Activated CD4-positive, alpha-beta T cell treated with anti-CD3 and anti-CD28 coated beads, Interleukin-2, amount 50 U/mL, for 1 hour (primary cell): ENCODE measurements around the gene PCK2.

Source experiments
- DNase-seq: peaks from one replicate; pipeline ENCODE4 v3.0.0-alpha.2; 2020

Gene PCK2

DNA sequence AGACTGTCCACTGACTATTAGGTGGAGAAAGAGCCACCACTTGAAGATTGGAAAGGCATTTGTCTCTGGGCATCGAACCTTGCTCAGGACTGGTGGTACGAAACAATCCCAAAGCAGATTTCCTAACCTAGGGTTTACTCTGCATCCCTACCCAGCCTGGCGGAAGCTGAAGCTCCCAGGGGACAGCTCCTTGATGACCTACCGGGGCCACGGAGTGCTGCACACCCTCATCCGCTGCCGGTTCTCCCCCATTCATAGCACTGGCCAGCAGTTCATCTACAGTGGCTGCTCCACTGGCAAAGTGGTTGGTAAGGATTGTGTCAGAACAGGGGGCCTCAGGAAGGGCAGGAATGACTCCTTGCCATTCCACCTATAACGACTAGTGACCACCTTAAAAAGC, 27.1 kb downstream of the PCK2 start:
- DNase-seq: no peak

DNA sequence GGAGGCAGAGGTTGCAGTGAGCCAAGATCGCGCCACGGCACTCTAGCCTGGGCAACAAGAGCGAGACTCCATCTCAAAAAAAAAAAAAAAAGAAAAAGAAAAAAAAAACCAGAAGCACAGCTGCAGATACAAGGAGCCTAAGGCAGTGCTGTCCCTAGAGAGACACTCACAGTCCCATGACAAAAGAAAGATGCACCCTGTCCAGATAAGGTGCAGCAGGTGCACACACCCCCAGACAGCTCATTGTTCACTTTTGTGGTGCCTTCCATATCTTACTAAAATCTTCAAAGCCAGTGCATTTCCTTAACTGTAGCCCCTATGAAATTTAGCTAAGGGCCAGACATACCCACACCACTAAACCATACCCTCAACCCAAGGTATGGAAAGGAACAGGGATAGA, 28.3 kb downstream of the PCK2 start:
- no peak for DNase-seq

DNA sequence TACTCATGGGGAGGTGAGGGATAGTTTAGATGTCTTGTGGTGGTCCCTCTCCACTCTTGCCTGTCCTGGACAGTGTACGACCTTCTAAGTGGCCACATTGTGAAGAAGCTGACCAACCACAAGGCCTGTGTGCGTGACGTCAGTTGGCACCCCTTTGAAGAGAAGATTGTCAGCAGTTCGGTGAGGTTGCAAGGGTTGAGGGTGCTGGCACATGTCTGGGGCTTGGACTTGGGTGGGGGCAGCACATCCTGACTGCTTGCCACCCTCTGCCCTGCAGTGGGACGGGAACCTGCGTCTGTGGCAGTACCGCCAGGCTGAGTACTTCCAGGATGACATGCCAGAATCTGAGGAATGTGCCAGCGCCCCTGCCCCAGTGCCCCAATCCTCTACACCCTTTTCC, 28.8 kb downstream of the PCK2 start:
- DNase-seq: no peak

DNA sequence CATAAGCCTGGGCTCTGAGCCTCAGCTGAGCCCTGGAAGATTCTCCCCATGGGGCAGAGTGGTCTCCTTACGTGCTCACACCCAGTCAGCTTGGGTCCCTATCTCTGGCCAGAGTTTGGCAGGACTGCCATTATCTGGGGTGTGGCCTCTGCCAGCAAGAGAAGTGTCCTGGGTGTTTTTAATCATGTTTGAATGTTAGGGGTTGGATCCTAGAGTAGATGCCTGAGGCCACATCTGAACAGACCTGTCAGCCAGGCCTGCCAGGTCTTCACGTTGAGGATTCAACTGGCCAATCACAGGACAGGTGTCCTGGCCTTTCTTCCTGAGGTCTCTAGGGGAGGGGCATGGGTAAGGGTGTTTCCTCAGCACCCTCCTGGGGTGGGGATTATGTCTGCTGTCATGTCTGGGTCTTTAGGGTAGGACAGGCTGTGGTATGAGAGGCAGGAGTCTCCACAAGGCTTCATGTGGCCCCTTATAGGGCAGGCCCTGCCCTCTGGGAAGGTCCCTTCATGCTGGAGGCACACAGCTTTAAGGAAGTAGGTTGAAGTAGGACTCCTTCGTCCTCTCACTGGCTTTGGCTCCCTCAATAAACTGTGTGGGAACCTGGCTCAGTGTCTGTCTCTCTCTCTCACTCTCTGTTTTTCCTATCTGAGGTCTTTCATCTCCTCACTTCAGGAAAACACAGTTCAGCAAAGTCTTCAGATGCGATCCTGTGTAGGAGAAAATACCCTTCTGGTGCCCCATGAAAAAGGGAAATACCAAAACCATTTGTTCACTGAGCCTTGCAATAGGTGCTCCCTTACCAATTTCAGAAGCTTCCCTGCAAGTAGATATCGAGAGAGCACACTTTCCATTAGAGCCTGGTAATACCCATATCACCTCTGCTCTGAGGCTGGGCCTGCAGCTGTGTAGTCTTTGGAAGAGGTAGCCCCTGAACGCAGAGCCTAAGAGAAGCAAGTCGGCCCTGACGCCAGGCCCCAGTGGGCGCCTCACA, 29.6 kb downstream of the PCK2 start:
- DNase-seq: no peak

DNA sequence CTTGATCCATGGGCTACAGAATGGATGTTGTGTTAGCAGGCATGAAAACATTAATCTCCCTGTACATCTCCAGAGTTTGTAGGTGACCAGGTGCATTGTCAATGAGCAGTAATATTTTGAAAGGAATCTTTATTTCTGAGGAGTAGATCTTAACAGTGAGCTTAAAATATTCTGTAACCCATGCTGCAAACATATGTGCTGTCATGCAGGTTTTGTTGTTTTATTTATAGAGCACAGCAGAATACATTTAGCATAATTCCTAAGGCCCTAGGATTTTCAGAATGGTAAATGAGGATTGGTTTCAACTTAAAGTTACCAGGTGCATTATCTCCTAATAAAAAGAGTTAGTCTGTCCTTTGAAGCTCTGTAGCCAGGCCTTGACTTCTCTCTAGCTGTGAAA, 32.8 kb downstream of the PCK2 start:
- no peak for DNase-seq

DNA sequence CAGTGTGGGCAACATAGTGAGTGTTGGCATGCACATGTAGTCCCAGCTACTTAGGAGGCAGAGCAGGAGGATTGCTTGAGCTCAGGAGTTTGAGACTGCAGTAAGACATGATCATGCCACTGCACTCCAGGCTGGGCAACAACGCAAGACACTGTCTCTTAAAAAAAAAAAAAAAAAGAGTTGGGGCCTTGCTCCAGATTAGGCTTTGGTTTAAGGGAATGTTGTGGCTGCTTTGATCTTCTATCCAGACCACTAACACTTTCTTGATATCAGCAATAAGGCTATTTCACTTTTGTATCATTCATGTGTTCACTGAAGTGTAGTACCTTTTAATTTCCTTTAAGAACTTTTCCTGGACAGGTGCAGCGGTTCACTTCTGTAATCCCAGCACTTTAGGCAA, 33.6 kb downstream of the PCK2 start:
- no peak for DNase-seq

DNA sequence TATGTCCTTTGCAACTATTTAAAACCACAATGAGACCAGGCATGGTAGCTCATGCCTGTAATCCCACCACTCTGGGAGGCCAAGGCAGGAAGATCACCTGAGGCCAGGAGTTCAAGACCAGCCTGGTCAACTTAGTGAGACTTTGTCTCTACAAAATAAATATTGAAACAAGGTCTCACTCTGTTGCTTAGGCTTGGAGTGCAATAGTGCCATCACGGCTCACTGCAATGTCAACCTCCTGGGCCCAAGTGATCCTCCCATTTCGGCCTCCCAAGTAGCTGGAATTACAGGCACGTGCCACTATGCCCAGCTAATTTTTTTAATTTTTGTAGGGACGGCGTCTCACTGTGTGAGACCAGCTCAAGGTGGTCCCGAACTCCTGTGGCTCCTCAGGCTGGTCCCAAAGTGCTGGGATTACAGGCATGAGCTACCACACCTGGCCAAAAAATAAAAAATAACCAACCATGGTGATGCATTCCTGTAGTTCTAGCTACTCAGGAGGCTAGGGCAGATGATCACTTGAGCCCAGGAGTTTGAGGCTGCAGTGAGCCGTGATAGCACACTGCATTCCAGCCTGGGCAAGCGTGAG, 35.4 kb downstream of the PCK2 start:
- no peak for DNase-seq

DNA sequence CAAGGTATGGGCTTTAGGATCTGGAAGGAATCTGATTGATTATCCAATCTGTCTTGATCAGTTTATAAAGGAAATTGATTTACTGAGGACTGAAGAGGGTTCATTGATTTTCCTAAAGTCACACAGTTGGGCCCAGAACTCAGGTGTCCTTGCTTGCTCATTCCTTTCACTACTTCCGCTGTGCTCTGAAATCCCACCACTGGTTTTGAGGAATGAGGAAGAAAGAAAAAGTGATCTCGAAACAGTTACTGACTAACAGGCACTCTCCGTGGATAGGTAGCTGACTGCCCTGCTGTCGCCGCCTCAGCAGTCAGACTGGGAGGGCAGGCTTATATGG, 36.2 kb downstream of the PCK2 start, which contains the start of gene FITM1:
Gene FITM1, plus strand, starts transcription at position 280 of the 337 bp plus-strand sequence. CDS start 905 bp downstream, outside the sequence.
- DNase-seq: no peak

DNA sequence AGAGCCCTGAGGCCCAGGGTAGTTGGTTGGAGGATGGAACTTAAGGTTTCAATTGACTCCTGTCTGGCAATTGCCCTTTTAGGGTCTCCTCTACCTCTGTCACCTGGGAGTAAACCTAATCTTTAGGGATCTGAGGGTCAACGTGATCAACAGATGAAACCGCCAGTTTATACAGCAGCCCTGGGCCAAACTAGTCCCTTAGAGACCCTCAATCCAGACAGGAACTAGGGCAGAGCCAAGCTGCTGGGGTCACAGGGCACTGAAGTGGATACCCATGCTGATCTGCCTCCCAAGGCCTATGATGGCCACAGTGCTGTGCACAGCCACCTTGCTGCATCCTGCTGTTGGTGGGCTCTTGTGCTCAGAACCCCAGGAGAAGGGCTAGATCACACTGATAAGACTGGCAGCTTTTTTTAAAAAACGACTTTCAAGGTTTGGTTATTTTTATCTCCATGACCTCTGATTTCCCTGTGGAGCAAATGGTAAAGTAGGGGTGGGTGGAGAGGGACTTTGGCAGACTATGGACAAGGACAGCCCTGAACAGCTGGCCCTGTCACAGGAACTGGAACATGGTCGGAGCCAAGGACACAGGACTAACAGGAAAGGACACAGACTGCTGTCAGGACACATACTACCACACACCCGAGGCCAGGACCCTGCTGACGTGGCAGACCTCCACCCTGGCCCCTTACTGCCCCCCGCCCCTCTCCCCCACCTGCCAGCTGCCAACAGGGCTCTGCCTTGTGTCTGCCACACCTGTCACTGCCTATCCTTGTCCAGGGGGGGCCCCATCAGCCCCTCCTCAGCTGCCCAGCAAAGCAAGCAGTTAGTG, 36.8 kb downstream of the PCK2 start:
- no peak for DNase-seq

DNA sequence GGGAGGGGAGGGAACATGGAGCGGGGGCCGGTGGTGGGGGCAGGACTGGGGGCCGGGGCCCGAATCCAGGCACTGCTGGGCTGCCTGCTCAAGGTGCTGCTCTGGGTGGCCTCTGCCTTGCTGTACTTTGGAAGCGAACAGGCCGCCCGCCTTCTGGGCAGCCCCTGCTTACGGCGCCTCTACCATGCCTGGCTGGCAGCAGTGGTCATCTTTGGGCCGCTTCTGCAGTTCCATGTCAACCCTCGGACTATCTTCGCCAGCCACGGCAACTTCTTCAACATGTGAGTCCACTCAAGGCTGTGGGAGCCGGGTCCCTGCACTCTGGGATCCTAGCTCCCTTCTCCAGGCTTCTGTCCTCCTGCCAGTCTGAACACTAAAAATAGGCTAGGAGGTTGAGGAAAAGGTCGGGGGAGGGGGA, 37.4 kb downstream of the PCK2 start:
- no peak for DNase-seq

DNA sequence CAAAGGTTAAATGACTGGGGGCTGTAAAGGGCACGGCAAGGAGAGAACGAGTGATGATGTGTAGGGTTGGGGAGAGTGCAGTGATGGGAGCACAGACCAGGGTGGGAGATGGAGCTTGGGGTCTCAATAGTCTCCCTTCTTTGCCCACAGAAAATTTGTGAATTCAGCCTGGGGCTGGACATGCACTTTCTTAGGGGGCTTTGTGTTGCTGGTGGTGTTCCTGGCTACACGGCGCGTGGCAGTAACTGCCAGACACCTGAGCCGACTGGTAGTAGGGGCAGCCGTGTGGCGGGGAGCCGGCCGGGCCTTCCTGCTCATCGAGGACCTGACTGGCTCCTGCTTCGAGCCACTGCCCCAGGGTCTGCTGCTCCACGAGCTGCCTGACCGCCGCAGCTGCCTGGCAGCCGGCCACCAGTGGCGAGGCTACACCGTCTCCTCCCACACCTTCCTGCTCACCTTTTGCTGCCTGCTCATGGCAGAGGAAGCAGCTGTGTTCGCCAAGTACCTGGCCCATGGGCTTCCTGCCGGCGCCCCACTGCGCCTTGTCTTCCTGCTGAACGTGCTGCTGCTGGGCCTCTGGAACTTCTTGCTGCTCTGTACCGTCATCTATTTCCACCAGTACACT, 38.1 kb downstream of the PCK2 start:
- DNase-seq: peak; percentile 28

DNA sequence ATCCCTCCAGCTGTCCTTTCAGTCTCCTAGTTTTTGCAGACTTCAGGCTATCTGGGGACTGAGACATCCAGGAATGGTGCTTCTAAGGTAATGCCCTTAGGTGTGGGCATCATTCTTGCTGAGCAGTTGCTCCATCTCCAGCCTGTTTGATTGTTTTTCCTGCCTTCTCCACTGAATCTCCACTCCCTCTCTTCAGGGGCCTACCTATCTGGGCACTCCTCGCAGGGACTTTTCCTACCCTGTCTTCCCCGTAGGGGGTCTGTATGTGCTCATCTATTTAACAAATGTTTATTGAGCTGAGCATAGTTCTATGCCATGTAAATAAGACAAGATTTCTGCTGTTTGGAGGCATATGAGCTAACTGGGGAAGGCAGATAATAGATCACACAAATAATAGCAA, 38.9 kb downstream of the PCK2 start:
- no peak for DNase-seq

DNA sequence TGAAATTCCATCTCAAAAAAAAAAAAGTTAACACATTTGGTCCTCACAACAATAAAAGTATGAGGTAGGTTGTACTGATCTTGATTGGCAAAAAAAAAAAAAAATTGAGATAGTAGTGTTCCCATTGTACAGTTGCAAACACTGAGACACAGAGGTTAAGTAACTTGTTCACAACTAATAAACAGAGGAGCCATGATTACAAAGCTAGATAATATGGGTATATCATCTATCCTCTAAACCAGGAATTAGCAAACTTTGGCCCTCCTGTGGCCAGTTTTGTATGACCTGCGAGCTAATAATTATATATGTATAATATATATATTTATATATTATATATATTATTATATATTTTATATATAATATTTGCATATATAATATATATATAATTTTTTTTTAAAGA, 39.6 kb downstream of the PCK2 start:
- DNase-seq: no peak

DNA sequence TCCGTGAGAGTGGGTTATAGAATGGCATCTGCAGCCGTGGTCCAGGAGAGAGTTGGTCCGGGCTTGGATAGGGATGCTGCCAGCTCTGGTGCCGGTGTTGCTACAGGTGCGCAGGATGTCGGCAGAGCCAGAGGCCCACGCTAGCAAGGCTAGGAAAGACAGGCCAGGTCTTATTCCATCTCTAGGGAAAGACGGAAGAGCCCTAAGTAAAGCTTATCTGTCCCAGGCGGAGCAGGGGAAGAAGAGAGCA, 41.4 kb downstream of the PCK2 start:
- no peak for DNase-seq

DNA sequence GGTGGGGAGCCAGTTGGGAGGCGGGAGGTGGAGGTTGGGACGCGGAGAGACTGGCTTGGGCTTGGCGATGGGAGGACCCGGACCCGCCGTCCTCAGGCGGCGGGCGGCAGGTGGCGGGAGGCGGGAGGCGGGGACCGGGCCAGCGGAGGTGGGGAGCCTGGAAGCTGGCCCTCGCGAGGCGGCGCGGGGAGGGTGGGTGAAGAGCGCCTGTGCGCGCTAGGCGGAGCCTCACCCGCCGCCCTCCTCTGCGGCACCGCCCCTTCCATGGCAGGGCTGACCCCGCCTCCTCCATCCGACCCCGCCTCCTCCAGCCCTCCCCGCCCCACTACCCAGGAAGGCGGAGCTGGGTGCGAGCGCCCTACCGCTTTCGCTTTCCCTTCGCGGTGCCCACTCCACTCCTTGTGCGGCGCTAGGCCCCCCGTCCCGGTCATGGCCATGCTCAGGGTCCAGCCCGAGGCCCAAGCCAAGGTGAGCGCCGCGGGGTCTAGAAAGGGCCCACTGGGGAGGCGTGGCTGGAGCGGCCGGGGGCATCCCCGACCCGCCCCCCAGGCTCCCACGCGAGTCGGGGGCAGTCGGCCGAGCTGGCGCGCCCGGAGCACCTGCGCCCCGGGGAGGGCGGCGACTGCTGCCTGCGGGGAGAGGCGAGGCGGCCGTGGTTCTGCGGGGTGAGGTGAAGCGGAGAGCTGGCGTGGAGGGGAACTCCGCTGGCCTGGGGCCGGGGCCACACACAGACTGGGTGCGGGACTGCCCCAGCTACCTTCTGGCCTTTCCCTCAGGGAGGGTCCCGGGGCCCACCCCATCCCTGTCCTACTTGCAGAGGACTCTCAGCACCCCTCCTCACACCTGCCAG, 41.9 kb downstream of the PCK2 start, which contains the start of gene PSME1:
Gene PSME1, plus strand, starts transcription at position 361 of the 850 bp plus-strand sequence. Its CDS starts 69 bp downstream, at position 430.
- peak; percentile 95 for DNase-seq

DNA sequence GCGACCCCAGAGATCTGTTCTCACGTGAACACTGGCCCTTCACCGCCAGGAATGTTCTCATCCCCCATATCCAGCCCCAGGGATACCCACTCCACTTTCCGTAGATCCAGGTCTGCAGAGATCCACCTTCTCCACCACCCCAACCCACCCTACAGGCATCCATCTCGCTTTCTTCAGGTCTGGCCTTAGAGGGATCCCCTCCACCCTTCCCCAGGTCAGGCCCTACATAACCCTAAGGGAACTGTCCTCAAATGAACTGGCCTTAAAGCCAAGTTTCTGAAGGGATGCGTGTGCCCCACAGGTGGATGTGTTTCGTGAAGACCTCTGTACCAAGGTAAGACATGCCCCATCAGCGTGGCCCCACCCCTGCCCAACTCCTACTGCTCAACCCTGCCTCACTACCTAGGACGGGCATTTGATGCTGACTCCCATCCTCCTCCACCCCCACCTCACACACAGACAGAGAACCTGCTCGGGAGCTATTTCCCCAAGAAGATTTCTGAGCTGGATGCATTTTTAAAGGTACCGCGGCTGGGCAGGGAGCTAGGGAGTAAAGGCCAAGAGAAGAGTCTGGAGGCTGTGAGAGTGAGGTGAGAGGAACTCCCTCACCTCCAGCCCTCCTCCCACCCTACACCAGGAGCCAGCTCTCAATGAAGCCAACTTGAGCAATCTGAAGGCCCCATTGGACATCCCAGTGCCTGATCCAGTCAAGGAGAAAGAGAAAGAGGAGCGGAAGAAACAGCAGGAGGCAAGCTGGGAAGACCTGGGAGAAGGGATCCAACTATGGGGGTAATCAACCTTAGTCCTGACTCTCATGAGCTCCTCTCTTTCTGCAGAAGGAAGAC, 42.8 kb downstream of the PCK2 start:
- no peak for DNase-seq

DNA sequence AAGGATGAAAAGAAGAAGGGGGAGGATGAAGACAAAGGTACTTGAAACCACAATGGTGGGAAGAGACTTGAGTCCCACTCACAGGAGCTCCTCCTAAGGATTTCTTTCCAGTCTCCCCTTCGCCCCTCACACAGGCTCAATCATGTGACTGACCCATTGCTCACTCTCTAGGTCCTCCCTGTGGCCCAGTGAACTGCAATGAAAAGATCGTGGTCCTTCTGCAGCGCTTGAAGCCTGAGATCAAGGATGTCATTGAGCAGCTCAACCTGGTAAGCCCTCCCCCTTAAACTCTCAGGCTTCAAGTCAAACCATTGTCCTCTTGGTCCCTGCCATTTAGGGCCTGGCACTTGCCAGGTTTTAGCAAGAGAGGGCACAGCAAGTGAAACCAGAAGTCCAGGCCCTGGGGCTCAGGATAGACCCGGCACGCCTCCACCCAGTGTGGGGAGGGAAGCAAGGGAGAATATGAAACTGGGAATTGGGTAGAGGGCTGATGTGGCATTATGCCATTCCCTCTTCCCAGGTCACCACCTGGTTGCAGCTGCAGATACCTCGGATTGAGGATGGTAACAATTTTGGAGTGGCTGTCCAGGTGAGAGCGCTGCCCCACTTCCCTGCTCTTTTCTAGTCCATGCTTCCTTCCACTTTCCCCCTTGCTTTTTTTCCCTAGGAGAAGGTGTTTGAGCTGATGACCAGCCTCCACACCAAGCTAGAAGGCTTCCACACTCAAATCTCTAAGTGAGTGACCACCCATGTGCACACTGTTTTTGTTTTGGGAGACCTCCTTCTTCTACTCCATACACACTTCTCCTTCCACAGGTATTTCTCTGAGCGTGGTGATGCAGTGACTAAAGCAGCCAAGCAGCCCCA, 43.7 kb downstream of the PCK2 start:
- DNase-seq: no peak

DNA sequence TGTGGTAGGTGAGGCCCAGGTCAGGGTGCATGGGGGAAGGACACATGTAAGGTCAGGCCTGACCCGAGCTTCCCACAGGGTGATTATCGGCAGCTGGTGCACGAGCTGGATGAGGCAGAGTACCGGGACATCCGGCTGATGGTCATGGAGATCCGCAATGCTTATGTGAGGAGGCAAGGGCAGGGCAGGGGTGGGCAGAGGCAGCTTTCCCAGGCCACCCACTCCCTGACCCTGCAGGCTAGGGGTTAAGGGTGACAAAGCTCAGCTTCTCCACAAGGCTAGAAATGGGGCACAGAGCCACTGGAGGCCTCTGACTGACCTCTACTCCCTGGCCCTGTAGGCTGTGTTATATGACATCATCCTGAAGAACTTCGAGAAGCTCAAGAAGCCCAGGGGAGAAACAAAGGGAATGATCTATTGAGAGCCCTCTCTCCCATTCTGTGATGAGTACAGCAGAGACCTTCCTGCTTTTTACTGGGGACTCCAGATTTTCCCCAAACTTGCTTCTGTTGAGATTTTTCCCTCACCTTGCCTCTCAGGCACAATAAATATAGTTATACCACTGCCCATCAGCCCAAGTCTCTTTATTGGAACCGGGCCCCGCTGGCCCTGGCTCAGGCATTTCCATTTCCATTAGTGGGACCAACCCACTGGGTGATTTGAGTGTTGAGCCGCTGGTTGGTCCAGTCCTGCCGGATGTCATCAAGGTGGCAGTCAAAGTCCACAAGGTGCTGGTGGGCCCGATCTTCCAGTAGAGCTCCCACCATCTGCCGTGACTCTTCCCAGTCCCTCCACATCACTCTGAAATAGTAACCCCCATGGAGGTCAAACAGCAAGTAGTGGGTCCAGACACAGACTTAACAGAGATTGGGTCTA, 44.5 kb downstream of the PCK2 start:
- DNase-seq: no peak

DNA sequence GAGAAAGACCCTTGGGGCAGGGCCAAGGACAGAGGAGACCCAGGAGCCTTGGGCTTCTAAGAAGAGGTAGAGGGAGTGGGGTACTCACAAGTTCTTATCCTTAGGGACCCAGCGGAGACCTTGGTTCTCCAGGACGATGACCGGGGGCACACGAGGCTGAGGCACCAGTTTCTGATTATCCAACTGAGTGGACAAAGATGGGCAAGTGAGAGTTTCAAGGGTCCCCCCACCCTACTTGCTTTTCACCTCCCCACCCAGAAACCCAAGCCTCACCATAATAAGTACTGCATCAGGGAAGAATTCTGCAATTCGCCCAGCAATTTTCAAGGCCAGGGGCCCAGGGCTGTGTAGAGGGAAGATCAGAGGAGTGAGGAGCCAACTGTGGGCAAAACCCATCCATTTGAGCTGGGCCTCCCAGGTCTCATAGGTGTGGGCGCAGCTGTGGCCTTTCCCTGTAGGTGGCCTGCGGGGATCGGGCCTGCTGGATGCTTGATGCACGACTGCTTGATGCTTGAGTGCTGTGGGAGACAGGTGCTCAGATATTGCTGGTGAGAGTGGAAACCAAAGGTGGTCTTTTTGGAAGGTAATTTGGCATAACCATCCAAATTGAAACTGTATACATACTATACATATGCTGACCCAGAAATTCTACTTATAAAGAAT, 45.3 kb downstream of the PCK2 start:
- DNase-seq: peak; percentile 23
